Frontal cortex (tissue), 4 donors: ENCODE results near the gene MRPS27. TPM values are rescaled to one million over a fixed set of nuclear protein-coding genes. Genes with fewer than 3 reads are reported as not detected.

Experiments used
- DNase-seq, 2 donors: peaks; one replicate each; pipeline ENCODE4 v3.0.0; 2012; ENCODE audit warnings: low spot score in 2 of 2
- FAIRE-seq: peaks from 2 replicates; lab custom pipeline; 2012; peaks lifted over from hg19 to GRCh38; lab: Jason Lieb, UNC
- total RNA-seq: library from RNA; depleted of rRNA; stranded (reverse); fragments of >200 nt; gene quantifications from one replicate; pipeline ENCODE4 v1.2.3, GENCODE V29; 2014
- donor health status: control.
- donor health status: control.
- donor health status: control.

Gene MRPS27
- total RNA-seq, result 69.3 TPM

DNA sequence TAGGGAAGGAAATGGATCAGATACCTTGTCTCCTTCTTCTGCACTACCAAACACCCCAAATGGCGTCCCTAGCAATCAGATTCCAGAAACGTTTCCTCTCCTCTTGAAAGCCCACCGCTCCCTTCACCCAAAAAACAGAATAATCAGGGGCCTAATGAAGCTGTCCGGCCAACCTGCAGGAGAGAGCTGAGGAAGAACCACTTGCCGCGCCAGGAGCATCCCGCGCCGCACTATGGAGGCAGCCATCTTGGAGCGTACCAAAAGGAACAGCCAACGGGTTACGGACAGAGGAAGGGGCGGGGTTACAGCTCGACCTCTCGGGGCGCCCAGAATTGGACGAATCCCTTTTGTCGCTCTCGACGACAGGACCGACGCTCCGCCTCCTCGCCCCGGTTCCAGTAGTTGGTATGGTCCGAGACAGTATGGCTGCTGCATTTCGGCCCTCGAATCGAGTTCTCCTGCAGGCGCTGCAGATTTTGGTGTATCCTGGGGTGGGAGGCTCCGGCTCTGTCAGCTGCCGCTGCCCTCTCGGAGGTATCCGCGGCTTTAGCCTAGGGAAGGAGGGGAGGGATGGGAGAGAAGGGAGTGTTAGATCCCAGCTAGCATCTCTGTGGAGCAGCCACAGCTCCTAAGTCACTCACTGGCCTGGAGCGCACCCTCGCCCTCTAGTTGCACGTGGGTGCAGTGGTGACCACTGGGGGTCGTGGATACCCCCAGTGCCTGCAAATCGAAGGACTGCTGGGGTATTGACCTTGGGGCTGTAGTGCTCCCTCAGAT lies at the start of gene MRPS27, which contains the start of gene PTCD2:
Gene MRPS27, minus strand, starts transcription at position 265 of the 777 bp plus-strand sequence. Its CDS starts 19 bp downstream, at position 246.
Gene PTCD2, plus strand, starts transcription at position 398 of the 777 bp plus-strand sequence. Its CDS starts 10 bp downstream, at position 408.
- DNase-seq (peak; percentile 84 to 98), FAIRE-seq (peak; percentile 3)

- no peak for DNase-seq
- no peak for FAIRE-seq
Measured at GRCh38 chr5:72369711-72370110, 49.7 kb upstream of the MRPS27 start.

DNA sequence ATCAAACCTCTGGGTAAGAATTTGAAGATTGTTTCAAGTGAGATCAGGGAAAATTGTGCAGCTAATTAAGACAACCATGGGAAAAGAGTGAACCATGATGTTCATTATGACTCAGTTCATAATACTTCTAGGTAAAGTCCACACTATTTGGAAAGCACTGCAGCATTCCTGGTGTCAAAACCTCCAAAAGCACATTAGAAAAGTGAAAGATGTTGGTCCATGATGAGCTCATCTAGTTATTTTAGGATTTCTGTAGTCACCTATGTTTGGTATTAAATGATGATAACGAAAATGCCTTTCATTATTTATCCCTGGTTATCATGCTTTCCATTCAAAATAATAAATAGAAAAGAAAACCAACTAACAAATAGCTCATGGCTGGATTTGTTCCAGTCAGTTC lies 49.3 kb upstream of the MRPS27 start:
- DNase-seq (no peak), FAIRE-seq (no peak)

GRCh38 chr5:72368271-72368670 lies 48.2 kb upstream of the MRPS27 start:
- DNase-seq (no peak), FAIRE-seq (no peak)

- no peak for FAIRE-seq
- DNase-seq, result peak; percentile 8 to 36
Measured at GRCh38 chr5:72366324-72366976, 46.4 kb upstream of the MRPS27 start.

GRCh38 chr5:72364951-72365350 lies 44.9 kb upstream of the MRPS27 start:
- DNase-seq (no peak), FAIRE-seq (no peak)

GRCh38 chr5:72364171-72364570 lies 44.1 kb upstream of the MRPS27 start:
- no peak for FAIRE-seq
- DNase-seq, result no peak

- no peak for DNase-seq
- no peak for FAIRE-seq
Measured at GRCh38 chr5:72363166-72363802, 43.2 kb upstream of the MRPS27 start.

DNA sequence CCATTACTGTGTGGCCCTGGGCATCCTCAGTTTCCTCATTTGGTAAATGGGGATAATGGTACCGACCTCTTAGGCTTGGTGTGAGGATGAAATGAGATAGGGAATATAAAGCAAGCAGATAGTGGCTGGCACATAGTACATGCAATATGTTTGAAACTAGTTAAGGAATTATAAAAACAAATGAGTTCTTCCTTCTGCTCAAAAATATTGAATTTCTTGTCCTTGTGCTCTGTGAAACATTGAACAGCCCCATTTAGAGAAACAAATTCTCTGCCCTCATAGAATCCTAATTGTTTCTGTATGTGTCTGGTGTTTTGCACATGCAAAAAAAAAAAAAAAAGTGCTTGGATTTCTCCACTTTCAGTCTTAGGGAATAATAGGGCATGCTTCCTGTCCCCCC lies 39.8 kb upstream of the MRPS27 start:
- FAIRE-seq, result no peak
- no peak for DNase-seq

DNA sequence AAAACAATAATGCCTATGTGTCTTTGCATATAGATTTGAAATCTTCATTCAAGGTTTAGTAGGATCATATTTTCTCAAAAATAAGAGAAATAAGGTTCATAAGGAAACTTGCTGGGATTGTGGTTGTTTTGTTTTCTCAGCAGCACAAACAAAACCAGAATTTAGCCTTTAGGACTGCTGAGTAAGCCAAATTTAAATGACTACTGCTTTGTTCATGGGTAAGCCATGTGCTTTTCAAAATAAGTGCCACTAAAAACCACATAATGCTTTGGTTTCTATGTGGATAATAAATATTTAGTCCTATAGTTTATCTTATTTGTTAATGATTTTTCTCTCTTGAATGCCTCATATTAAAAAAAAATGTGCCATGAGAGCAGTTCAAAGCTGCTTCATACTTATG lies 38.9 kb upstream of the MRPS27 start:
- DNase-seq, result no peak
- FAIRE-seq, result no peak

DNA sequence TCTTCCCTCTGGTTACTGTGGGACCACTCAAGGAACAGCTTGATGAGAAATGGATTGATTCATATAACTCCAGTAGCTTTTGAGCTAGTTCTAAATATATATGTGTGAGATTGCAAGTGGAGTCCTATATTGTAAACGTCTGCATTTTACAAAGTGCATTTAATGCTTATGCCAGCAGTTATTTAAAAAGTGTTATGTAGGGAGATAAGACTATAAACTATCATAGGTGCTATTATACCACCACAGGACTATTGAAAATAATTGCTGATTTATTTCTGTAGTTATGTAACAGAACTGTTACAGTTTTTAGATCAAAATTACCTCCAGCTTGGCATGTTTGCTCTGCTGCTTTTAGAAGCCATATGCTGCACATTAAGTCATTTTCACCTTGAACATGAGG lies 36.3 kb upstream of the MRPS27 start:
- no peak for DNase-seq
- no peak for FAIRE-seq

- DNase-seq, result peak in 1 of 2 donors; percentile 37
- FAIRE-seq, result no peak
Measured at GRCh38 chr5:72355706-72356299, 35.8 kb upstream of the MRPS27 start.

DNA sequence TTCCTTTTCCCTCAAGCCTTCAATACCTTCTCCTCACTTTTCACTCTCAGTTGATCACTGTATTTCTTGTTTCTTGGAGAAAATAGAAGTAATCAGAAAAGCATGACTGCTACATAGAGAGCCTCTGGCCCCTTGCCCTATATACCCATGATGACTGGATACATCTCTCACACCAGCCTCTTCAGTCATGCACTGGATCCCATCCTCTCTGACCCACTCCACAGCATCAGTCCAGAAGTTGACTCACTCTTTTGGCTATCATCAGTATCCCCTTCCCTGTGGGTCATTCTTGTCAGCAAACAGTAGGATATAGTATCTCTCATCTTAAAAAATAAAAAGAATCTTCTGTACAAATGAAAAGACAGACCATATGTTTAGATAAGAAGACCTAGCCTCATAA lies 33.0 kb upstream of the MRPS27 start:
- FAIRE-seq (no peak), DNase-seq (no peak)

DNA sequence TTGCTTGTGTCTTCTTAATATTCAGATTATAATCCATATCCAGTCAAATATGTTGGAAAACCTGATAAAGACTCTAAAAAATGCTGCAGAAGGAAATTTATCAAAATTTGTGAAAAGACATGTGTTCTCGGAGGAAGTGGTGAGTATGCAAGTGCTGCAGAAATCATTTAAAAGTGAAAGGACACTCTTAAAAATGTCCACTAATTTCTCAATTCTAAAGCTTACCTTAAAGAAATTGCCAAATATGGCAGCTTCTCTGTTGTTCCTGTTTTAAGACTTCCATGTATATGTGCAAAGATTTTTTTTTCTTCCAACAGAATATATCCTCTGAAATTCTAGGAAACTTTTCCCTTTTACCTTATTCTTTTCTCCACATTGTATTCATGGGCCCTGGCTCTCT lies 32.6 kb upstream of the MRPS27 start:
- DNase-seq (no peak), FAIRE-seq (no peak)

- DNase-seq, result no peak
- no peak for FAIRE-seq
Measured at GRCh38 chr5:72351376-72351775, 31.3 kb upstream of the MRPS27 start.

DNA sequence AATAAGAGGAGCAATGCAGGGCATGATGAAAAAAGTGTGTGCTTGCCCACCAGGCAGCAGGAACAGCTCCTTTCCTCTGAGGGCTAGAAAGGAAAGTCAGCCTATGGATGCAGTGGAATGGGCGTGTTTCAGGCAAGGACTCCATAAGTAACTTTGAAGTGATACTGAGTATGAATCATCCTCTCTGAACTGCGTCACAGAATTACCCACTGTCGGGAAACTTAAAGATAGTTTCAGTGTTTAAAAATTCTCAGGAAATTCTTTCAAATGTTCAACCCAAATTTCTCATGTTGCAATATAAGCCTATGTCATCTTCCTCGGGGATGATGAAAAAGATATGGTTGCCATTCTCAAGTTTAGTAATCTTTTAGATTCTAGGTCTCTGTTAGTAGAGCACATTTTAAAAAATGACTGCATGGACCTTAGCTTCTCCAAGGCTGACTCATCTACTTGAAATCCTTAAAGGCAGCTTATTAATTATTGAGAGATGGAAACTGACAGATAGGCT lies 27.8 kb upstream of the MRPS27 start:
- DNase-seq, result no peak

GRCh38 chr5:72346398-72346797 lies 26.4 kb upstream of the MRPS27 start:
- FAIRE-seq, result no peak
- no peak for DNase-seq

More for the DNA sequence above, 27.8 kb upstream of the MRPS27 start:
- FAIRE-seq, result no peak

GRCh38 chr5:72338689-72339209 lies 18.7 kb upstream of the MRPS27 start:
- FAIRE-seq (no peak), DNase-seq (no peak)

GRCh38 chr5:72337159-72337558 lies 17.1 kb upstream of the MRPS27 start:
- DNase-seq, result no peak
- FAIRE-seq, result no peak

DNA sequence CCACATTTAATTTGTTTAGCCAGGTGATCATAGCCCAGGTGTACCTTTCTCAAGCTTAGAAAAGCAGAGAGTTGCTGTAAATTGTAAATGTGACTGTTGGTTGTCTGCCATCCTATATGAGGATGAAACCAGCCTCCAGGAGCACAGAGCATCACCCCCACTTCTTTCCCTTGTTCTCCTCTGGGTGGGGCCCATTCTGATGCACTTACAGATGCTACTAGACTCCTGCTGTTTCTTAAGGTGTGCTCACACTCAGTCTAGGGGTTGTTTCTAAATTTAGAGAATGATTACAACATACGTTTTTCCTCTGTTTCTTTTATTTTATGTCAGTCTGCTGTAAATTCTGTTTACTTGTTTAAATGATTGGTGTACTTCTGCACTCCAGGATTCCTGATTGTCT lies 10.7 kb upstream of the MRPS27 start:
- no peak for FAIRE-seq

More for the DNA sequence above, 10.7 kb upstream of the MRPS27 start:
- no peak for DNase-seq
